Mammary epithelial cell (primary cell): ENCODE data around the gene TSPAN17.

Source experiments
- CTCF ChIP-seq, 2 donors: IDR thresholded peaks in 1 of 2; conservative IDR thresholded peaks in 1 of 2; 2 replicates each; pipeline ENCODE4 v1.5.1; 2011 to 2012; ENCODE audit warnings: inconsistent platforms in 2 of 2, low read length in 2 of 2, mild to moderate bottlenecking in 2 of 2, control low read depth in 1 of 2, low read depth in 1 of 2; ENCODE audit not compliant: insufficient read depth in 1 of 2; ENCODE audit errors: extremely low read depth in 1 of 2
- EZH2 ChIP-seq: IDR thresholded peaks from 2 replicates; pipeline ENCODE4 v1.6.1; 2012; ENCODE audit warnings: low read length, inconsistent platforms, borderline replicate concordance

DNA sequence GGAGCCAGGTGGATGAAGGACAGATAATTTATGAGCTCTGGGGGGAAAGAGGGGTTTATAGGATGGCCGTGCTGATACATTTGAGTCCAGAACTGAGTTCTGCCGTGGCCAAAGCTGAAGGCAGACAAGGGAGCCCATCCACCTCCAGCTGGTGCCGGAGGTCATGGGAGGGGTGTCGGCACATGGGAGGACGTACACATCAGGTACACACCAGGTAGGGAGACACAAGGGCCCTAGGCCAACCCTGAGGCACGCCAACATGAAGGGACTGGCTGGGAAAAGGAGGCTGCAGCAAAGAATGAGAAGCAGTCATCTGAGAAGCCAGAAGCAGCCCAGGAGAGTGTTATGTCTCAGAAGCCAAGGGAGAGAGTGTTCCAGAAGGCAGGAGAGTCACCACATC lies 35.3 kb upstream of the TSPAN17 start:
- TF ChIP-seq CTCF (conservative IDR thresholded peaks at IDR 0.05 in 1 of 2, IDR thresholded peaks at IDR 0.05 in 1 of 2; ENCODE audit: extremely low read depth in 1 of 2, insufficient read depth in 1 of 2, low read depth in 1 of 2, low read length in 2 of 2) (no peak), EZH2 (no peak)
